OCI-LY7 (cell line): ENCODE data around the gene ZNF445. TPM values are rescaled to one million over a fixed set of nuclear protein-coding genes. Genes with fewer than 3 reads are reported as not detected.
A peak's percentile ranks its signal among the peaks of the same experiment; 100 is the strongest.
"Not testable (repeated sequence)": the region's sequence is repeated elsewhere in the genome, so short reads cannot be mapped to it uniquely, and the experiment has no call there.

Experiments
- BruUV-seq: library from RNA; stranded (reverse); fragments of 400-500 nt; replicated peaks from 2 replicates; lab custom pipeline; 2021; lab: Mats Ljungman, UMichigan
- CTCF ChIA-PET: fragments of 300-600 bp; sonication (Branson Sonifier 250); formaldehyde crosslinking; loops from one replicate; lab custom pipeline; 2022; ENCODE audit warnings: antibody characterized with exemption; ENCODE audit not compliant: unreplicated experiment; lab: Charles Lee
- POLR2A ChIA-PET: fragments of 300-600 bp; sonication (Branson Sonifier 250); formaldehyde crosslinking; loops from one replicate; lab custom pipeline; 2022; ENCODE audit warnings: antibody characterized with exemption; lab: Charles Lee
- DNase-seq: peaks from one replicate; pipeline ENCODE4 v3.0.0-alpha.2; 2015; ENCODE audit warnings: low spot score
- H2AFZ ChIP-seq: fragments of 200-600 bp; sonication (generic), shearing (Covaris generic); 2 replicates; pipeline ENCODE4 v1.6.1; 2014; ENCODE audit warnings: mild to moderate bottlenecking, antibody characterized with exemption, low read length, moderate library complexity
- H3K27ac ChIP-seq: fragments of 200-600 bp; sonication (generic); 2 replicates; pipeline ENCODE4 v1.5.1; 2014; ENCODE audit warnings: mixed run types, low read depth, mild to moderate bottlenecking, moderate library complexity, low read length, inconsistent platforms; ENCODE audit not compliant: poor library complexity, severe bottlenecking
- H3K36me3 ChIP-seq: fragments of 200-600 bp; sonication (generic); 2 replicates; pipeline ENCODE4 v1.6.1; 2014; ENCODE audit warnings: mild to moderate bottlenecking, antibody characterized with exemption, low read length, moderate library complexity, mixed read lengths; ENCODE audit not compliant: insufficient read depth
- H3K4me1 ChIP-seq: fragments of 200-600 bp; sonication (generic); 2 replicates; pipeline ENCODE4 v1.5.1; 2014; ENCODE audit warnings: mild to moderate bottlenecking, low read length; ENCODE audit not compliant: insufficient read depth, poor library complexity, severe bottlenecking
- H3K4me2 ChIP-seq: fragments of 200-600 bp; sonication (generic); 2 replicates; pipeline ENCODE4 v1.6.1; 2014; ENCODE audit warnings: mild to moderate bottlenecking, low read length
- H3K4me3 ChIP-seq: fragments of 200-600 bp; sonication (generic); 2 replicates; pipeline ENCODE4 v1.5.1; 2014; ENCODE audit warnings: mild to moderate bottlenecking, low read depth, low read length; ENCODE audit not compliant: poor library complexity, severe bottlenecking
- H3K79me2 ChIP-seq: fragments of 200-600 bp; sonication (generic); 2 replicates; pipeline ENCODE4 v1.6.1; 2016; ENCODE audit warnings: low read depth, mild to moderate bottlenecking, low read length, moderate library complexity, mixed read lengths; ENCODE audit not compliant: insufficient read depth
- H3K9me2 ChIP-seq: fragments of 200-600 bp; sonication (generic); 2 replicates; pipeline ENCODE4 v1.6.1; 2016; ENCODE audit warnings: mild to moderate bottlenecking, low read length, mixed read lengths; ENCODE audit not compliant: insufficient read depth
- H3K9me3 ChIP-seq: fragments of 200-600 bp; sonication (generic); 2 replicates; pipeline ENCODE4 v1.6.1; 2014; ENCODE audit warnings: mild to moderate bottlenecking, mixed run types, low read length, mixed read lengths
- H4K20me1 ChIP-seq: fragments of 200-600 bp; sonication (generic); 2 replicates; pipeline ENCODE4 v1.6.1; 2014; ENCODE audit warnings: mild to moderate bottlenecking, antibody characterized with exemption, low read length, moderate library complexity, mixed read lengths; ENCODE audit not compliant: insufficient read depth
- CTCF ChIP-seq: fragments of 200-600 bp; sonication (generic); conservative IDR thresholded peaks from 2 replicates; pipeline ENCODE4 v1.5.1; 2014; ENCODE audit warnings: mild to moderate bottlenecking, antibody characterized with exemption, low read length, moderate library complexity, mixed read lengths
- EZH2phosphoT487 ChIP-seq: fragments of 200-600 bp; sonication (generic); IDR thresholded peaks from 2 replicates; pipeline ENCODE4 v1.6.1; 2018; ENCODE audit warnings: low read depth, borderline replicate concordance, mild to moderate bottlenecking, mixed run types, antibody characterized with exemption, low read length, moderate library complexity, mixed read lengths
- intact Hi-C: fragments of 100-400 bp; cut with micrococcal nuclease; formaldehyde crosslinking; loops from one replicate; pipeline ENCODE4 v1.10.0; 2022; ENCODE audit not compliant: unreplicated experiment
- total RNA-seq, 2 experiments: library from RNA; depleted of rRNA in 1 of 2; stranded (reverse); fragments of >200 nt in 1 of 2; shearing (Covaris generic) in 1 of 2; gene quantifications; 2 replicates each; pipeline ENCODE4 v1.2.3, GENCODE V29; 2014 to 2022

ZNF445 gene
- total RNA-seq, 2 experiments from 2014 or later = 3.4 to 11.7 TPM

GRCh38 chr3:44476181-44476611, 1.3 kb downstream of the ZNF445 start:
- Histone ChIP-seq H3K36me3 (no peaks in the 10 kb centered on the region), H3K4me3 (peak overlapping the region; percentile 73), H4K20me1 (no peaks in the 10 kb centered on the region), H3K4me1 (peaks cover 14% of the 10 kb centered on the region), H2AFZ (peak overlapping the region; percentile 75; the same call in 1 of the 2 replicates), H3K9me3 (no peaks in the 10 kb centered on the region), H3K4me2 (peak overlapping the region; percentile 81), H3K27ac (no peak overlapping the region), H3K79me2 (peaks cover 9% of the 10 kb centered on the region; the same call in 1 of the 2 replicates), H3K9me2 (no peaks in the 10 kb centered on the region)
- no peak for TF ChIP-seq EZH2phosphoT487
- peak; percentile 32; the same call in 1 of the 2 replicates for TF ChIP-seq CTCF
- BruUV-seq = no TSS peak
- DNase-seq = peak; percentile 21
- POLR2A ChIA-PET = interaction anchor here (0.7 kb wide), 2 partner anchors 68 to 593 kb away, joined by 3 read pairs; no protein-coding TSS in a partner anchor
- intact Hi-C loops = loop anchor here (2.0 kb wide), 1 partner anchor 35 kb away; no protein-coding TSS in a partner anchor
- CTCF ChIA-PET = no interaction called here

- H3K4me2 ChIP-seq, H3K27ac ChIP-seq, H3K9me2 ChIP-seq, BruUV-seq, intact Hi-C loops, H3K79me2 ChIP-seq, H3K36me3 ChIP-seq, H2AFZ ChIP-seq, H3K4me3 ChIP-seq, H4K20me1 ChIP-seq, CTCF ChIA-PET, H3K9me3 ChIP-seq, POLR2A ChIA-PET, DNase-seq: not testable (repeated sequence)
- peaks cover 14% of the 10 kb centered on the region for H3K4me1 ChIP-seq
Observed at GRCh38 chr3:44474886-44475285, 2.6 kb downstream of the ZNF445 start.

GRCh38 chr3:44470430-44470829, 7.0 kb downstream of the ZNF445 start:
- intact Hi-C loops = no loop called here
- ChIA-PET CTCF (no interaction called here), POLR2A (no interaction called here)
- DNase-seq = no peak
- Histone ChIP-seq H4K20me1 (no peaks in the 10 kb centered on the region), H3K27ac (no peak overlapping the region), H3K36me3 (peaks cover 6% of the 10 kb centered on the region; the same call in 1 of the 2 replicates), H3K9me3 (no peaks in the 10 kb centered on the region), H2AFZ (no peak overlapping the region), H3K4me3 (no peak overlapping the region), H3K4me2 (no peak overlapping the region), H3K79me2 (no peaks in the 10 kb centered on the region; the same call in 1 of the 2 replicates), H3K4me1 (peaks cover 7% of the 10 kb centered on the region), H3K9me2 (no peaks in the 10 kb centered on the region)
- BruUV-seq = no TSS peak
- TF ChIP-seq EZH2phosphoT487 (no peak), CTCF (no peak)
